ENCODE measurements around the gene ENOX2.

DNA sequence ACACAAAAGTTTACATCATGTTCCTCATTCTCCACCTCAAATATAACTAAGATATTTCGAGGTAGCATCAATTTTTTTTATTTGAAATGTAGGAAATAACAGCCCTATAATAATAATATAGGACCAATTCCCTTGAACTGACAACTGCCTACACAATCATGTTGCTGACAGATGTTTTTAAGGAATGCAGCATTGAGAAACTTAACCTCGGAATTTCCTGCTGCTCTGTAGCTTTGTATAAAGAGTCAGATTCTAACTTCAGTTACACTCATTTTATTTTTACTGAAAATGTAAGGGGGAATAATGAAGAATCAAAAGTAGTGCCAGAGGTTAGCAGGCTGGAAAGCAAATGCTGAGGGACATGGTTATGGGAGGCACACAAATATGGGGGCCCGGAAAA lies 265.4 kb downstream of the ENOX2 start:
- TF ChIP-seq, protein P1, sequence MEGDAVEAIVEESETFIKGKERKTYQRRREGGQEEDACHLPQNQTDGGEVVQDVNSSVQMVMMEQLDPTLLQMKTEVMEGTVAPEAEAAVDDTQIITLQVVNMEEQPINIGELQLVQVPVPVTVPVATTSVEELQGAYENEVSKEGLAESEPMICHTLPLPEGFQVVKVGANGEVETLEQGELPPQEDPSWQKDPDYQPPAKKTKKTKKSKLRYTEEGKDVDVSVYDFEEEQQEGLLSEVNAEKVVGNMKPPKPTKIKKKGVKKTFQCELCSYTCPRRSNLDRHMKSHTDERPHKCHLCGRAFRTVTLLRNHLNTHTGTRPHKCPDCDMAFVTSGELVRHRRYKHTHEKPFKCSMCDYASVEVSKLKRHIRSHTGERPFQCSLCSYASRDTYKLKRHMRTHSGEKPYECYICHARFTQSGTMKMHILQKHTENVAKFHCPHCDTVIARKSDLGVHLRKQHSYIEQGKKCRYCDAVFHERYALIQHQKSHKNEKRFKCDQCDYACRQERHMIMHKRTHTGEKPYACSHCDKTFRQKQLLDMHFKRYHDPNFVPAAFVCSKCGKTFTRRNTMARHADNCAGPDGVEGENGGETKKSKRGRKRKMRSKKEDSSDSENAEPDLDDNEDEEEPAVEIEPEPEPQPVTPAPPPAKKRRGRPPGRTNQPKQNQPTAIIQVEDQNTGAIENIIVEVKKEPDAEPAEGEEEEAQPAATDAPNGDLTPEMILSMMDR (IDR thresholded peaks at IDR 0.05) = no peak
- TF ChIP-seq EZH2 (IDR thresholded peaks at IDR 0.05; ENCODE audit: borderline replicate concordance, insufficient read depth, low read depth, low read length, poor library complexity, severe bottlenecking) = no peak
